Amniotic stem cell (primary cell): ENCODE measurements around the gene AFAP1L1.
"Not testable (repeated sequence)": the region's sequence is repeated elsewhere in the genome, so short reads cannot be mapped to it uniquely, and the experiment has no call there.

Source experiments
- DNase-seq: peaks from one replicate; lab custom pipeline; 2025; lab: John Stamatoyannopoulos, UW

The AFAP1L1 gene

DNA sequence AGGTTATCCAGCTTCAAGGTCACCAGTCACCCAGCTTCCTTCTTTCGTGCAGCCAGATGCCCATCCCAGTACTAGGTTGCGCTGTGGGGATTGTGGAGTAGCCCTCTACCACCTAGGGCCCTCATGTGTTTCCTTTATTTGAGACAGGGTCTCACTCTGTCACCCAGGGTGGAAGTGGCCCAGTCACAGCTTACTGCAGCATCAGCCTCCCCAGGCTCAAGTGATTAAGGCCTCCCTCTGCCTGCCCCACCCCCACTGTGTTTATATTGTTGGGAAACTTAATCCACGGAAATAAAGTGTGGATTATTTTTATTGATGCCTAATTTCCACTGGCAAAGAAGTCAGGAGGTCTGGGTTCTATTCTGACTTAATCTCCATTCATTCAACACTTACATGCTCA lies 103.1 kb downstream of the AFAP1L1 start:
- DNase-seq: no peak

DNA sequence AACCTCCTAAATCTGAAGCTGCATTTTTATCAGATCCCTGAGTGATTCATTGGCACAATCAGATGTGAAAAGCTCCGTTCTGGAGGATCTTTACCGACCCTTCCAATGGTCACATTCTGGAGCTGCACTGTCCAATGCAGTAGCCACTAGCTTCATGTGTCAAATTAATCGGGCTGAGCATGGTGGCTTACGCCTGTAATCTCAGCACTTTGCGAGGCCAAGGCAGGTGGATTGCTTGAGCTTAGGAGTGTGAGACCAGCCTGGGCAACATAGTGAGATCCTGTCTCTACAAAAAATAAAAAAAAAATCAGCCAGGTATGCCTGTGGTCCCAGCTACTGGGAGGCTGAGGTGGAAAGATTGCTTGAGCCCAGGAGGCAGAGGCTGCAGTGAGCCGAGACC lies 103.8 kb downstream of the AFAP1L1 start:
- DNase-seq: no peak

DNA sequence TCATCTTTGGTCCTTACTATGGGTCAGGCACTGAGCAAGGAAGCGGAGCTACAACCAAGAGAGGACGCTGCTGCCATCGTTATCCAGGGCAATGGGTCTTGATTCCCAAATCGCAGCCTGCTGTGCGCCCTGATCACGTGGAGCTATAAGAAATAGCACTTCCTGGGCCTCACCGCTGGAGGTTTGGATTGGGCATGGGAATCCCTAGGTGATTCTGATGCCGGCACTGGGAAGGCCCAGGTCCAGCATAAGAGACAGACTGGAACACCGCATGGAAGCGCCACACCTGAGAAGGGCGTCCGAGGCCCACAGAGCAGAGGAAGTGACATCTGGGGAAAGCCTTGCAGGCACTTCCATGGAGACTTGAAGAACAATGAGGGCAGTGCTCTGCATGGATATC lies 104.4 kb downstream of the AFAP1L1 start:
- DNase-seq: no peak

DNA sequence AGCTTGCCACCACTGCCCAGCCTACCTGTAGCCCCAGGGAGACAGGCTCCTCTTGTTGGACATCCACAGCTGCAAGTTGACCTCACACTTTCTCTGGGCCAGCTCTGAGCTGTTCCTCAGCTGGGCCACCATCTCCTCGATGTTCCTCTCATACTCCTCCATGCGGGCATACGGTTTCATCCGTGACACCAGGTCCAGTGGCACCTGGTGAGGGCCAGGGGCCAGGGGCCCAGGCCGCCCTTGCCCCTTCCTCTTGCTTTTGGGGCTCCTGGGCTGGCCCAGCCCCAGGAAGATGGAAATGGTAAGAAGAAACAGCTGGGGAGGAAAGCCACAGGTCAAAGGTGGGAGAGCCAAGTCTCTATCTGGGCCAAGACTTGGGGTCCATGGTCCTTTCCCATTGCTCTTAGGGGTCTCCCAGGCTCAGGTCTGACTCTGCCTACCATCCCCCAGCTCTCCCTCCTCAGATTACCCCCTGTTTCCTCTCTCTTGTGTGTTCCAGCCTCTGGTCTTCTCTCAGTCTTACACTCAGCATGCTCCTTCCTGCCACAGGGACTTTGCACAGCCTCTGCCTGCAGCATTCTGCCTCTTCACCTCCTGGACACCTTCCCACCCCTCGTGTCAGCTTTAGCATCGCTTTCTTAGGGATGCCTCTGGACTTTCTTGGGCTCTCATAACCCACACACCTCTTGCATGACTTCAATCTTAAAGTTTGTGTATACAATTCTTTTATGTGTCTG lies 105.2 kb downstream of the AFAP1L1 start:
- no peak for DNase-seq

DNA sequence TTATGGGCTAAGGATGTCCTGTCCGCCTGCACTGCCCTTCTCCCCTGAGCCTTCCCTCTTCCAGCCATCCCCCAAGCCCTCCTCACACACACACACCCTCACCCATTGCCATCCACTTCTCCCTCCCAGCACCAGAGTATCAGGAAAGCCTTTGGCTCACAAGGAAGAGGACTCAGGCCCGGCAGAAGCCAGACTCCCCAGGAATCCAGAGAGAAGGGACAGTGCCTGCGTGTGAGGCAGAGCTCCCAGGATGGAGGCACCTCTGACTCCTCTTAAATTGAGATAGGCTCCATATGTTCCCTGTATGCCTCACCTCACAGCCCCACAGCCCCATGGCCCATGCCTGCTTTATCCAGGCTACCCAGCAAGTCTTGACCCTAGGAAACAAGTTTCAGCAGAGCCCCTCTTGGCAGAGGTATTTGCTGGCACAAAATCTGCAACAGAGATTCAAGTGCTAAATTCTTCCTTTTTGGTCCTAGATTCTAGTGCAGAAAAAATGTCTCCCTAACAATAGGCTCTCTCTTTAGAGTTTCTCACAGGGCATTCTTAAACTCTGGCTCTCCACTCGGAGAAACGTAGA lies 106.7 kb downstream of the AFAP1L1 start:
- DNase-seq: no peak

DNA sequence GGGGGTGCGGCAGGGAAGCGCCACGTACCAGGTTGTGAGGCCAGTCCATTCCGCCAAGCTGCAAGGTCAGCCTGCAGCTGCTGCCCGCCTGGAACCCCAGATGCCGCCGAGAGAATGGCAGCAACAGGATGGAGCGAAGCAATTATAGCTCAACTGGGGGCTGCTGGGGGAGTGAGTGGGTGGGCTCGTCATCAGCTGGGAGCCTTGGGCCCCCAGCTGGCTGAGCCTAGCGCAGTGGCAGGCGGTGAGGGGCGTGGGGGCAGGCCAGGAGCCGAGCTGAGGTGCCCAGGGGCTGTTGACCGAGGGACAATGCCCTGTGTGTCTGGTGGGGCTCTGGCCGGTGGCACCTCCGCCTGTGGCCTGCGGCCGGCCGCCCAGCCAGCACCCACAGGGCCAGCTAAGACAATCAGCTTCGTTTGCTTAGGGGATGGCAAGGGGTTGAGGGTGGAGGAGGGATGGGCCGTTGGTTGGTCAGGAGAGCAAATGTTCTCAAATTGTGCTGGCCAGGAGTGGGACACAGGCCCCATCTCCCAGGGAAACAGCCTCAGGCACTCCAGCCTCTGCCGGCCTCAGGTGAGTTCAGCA lies 107.6 kb downstream of the AFAP1L1 start, which contains the start of gene IL17B:
Gene IL17B (minus strand): TSS at position 116 of the 585 bp plus-strand sequence. CDS start 67 bp downstream, at position 49.
- DNase-seq: no peak

DNA sequence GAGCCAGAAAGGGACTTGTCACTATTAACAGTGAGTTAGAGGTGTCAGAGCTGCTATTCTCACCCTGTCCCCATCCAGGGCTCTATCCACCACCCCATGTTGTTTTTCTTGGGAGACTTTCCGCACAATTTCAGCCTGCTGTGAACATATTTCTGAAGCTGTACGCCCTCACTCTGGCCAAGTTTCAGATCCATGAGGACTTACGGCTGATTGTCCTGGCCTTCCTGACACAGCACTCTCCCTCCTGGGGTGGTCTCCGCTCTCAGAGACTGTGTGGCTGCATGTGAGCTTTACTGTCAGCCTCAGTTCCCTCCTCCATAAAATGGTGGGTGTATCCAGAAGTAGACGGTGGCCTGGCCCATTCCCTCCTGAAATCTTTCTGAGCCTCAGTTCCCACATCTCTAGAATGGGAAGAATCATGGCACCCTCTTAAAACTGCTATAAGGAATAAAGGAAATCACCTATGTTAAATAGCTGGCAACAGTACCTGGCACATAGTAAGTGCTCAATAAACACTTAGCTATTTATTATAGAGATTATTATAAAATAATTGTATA lies 108.2 kb downstream of the AFAP1L1 start:
- no peak for DNase-seq

DNA sequence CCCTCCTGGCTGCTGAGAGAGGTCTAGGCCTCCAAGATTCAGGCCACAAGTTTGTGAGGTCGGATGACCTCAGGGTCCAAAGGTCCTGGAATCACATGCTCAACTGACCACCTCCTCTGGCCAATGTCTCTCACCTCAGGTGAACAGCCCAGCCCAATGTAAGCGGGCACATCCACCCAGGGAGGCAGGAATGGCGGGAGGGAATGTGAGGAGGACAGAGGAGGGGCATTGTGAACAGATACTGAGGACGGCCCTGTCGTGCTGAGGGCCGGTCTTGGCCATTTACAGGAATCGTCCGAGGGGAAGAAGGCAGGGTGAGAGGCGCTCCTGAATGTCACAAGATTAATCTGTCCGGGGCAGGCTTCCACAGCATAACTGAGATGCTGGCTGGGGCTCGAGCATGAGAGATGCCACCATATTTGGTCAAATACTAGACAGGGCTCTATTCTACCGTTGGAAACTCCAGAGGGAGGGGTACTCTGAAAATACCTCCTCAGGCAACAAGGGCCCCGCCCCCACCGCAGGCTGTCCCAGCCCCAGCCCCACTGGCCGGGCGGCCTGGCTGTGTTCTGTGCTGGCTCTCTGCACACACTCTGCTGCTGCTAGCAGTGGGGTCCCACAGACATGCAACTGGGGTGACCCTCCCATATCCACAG lies 108.9 kb downstream of the AFAP1L1 start:
- DNase-seq: no peak

DNA sequence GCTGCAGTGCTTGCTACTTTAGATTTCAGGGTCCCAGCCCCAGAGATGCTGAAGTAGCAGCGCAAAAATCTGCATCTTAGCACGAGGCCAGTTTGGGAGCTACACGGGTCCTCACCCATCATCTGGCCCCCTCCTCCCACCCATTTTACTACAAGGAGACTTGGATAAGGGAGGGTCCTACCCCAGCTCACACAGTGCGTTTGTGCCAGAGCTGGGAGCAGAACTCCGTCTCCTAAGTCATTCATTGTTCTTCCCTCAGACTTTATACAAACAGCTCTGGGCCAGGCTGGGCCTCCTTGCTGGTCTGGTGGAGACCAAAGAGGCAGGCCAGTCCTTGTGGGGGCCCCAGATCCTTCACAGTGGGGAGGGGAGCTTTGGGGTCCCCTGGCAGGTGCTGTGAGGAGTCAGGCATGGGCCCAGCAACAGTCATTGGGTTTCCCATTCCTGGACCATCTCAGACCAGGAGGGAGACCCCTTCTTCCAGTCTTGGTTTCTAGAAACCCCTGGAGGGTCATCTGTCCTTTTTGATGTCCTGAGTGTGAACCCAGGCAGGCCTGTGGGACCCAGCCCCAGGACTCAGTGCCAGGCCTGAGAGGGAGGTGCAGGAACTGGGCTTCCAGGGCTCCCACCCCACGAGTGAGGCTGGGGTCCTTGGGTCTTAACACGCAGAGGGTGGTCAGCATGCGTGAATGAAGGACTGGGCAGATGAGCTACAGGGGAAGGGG lies 109.8 kb downstream of the AFAP1L1 start:
- DNase-seq: no peak

DNA sequence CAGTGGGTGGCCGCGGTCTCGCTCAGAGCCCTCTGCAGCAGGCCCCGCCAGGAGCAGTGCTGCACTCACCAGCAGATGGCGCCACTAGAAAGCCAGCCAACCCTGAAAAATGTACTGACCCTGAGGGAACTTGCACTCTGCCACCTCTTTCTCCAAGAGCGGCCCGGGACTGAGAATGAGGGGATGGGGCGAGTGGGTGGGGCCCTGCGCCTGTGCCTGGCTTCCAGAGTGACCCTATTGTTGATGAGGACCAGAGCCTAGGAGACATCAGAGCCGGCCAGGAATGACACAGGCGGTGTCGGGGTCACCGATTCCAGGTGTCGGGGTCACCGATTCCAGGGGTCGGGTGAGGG lies 110.3 kb downstream of the AFAP1L1 start:
- DNase-seq: no peak

DNA sequence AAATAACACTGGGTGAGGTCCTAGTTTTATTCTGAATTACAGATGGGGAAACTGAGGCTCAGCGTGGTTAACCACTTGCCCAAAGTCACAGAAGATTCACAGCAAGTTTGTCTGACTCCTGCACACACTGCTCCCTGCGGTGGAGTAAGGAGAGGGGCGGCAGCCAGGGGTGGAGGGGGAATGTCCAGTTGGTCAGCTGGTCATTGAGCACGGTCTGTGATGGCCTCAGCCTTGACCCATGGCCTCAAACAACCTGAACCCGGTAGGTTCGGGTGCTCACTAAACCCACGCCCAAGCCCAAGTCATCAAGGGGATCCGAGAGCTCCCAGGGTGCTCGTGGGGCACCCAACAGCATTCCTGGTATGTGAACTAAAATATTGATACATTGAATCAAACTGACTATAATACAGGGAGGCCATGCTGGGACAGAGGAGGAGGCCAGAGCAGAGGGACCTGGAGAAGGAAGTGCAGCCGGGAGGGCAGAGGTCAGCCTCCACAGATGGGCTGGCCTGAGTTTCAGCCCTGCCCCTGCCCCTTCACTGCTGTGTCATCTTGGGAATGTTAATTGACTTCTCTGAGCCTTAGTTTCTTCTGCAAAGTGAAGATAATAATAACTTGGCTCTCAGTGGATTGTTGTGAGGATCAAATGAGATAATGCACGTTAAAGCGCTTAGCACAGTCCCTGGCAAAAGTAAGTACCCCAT lies 111.0 kb downstream of the AFAP1L1 start:
- no peak for DNase-seq

DNA sequence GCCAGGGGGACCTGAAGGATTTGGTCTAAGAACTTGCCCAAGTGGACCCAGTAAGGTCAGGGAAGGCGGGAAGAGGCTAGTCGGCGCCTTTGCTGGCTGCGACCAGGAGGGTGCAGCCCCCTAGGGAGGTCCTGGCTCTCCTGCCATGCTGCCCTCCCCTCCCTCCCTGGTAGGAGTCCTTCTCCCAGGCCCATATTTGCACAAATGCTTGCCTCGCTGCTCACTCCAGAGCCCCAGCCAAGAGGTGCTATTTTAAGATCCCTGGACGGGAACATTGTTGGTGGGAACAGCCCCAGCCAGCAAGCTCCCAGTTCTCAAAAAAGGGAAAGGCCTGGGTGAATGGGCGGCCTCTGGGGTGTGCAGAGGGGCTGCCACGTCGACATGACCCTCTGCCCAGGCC lies 111.7 kb downstream of the AFAP1L1 start:
- DNase-seq: no peak

DNA sequence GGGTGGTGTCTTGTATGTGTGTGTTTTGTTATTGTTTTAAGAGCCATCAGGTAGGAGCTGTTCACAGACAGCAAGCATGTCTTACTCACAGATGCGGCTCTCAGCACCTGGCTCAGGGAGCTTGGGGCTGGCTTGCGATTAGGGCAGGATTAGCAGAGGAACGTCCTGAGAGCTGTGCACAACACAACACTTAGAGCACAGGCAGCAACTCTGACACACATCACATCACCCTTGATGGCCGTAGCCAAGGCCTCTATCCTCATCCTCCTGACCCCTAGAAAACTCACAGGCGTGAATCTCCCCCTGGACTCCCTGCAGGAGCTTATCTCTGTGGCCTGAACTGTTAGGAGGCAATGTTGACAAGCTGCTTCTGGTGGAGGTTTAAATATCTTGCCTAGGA lies 114.5 kb downstream of the AFAP1L1 start:
- DNase-seq: no peak

DNA sequence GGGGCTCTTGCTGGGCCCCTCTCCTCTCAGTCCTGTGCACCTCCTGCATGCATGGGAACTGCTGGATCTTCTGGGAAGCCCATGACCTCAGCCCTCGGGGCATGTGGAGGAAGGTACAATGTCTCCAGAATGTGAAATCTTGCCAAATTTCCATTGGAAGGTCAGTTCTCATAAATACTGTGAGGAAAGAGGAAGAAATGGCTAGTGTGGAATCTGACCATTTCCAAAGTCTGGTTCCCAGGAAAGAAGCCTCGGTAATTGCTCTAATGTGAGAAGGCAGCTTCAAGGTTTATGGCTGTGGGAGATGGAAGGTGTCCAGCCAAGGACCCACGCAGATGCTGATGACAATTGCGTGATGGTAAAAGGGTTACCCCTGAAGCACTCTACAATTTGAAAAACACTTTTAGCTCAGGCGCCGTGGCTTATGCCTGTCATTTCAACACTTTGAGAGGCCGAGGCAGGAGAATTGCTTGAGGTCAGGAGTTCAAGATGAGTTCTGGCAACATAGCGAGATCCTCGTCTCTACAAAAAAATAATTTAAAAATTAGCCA lies 115.5 kb downstream of the AFAP1L1 start:
- DNase-seq: no peak

DNA sequence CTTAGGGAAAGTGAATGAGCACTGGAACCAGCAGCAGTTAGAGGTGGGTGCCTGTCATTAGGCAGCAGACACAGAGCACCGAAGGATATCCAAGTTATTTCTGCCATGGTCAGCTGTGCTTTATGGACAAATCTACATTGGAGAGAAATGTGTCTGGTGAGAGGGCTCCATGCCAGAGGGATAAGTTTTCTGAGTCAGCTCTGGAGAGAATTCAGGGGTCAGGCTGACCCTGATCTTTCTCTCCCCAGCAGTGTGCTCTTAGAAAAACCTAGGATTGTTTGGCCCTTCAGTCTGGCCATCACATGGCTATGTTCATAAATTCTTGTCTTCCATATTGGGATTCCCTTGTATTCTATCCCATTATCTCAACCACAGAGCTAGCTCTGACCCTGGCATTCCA lies 116.3 kb downstream of the AFAP1L1 start:
- no peak for DNase-seq

DNA sequence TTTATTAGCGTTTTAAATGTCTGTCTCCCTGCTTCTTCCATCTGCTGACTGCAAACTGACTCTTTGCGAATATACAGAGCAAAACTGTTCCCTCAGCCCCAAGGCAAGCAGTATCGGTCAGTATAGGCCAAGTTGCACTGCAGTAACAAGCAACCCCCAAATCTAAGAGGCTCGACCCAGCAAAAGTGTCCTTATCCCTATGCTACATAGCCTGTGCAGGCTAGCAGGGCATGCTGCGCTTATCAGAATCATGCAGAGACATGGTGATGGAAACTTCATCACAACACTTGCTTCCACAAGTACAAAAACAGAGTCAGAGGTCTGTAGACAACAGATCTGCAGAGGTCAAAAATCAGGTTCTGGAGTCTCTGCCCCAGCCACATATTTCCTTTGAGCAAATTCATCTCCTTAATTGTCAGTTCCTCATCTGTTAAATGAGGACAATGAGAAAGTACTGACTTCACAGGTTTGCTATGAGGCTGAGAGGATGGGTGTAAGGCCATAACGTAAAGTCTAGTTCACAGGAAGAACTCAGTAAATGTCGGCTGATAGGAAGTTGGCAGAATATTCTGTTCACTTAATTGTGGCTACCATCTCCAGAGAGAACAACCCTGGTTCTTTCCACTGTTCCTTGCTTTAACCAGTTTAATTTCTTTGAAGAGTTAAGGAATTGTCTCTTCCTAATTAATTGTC lies 117.0 kb downstream of the AFAP1L1 start:
- DNase-seq: no peak

DNA sequence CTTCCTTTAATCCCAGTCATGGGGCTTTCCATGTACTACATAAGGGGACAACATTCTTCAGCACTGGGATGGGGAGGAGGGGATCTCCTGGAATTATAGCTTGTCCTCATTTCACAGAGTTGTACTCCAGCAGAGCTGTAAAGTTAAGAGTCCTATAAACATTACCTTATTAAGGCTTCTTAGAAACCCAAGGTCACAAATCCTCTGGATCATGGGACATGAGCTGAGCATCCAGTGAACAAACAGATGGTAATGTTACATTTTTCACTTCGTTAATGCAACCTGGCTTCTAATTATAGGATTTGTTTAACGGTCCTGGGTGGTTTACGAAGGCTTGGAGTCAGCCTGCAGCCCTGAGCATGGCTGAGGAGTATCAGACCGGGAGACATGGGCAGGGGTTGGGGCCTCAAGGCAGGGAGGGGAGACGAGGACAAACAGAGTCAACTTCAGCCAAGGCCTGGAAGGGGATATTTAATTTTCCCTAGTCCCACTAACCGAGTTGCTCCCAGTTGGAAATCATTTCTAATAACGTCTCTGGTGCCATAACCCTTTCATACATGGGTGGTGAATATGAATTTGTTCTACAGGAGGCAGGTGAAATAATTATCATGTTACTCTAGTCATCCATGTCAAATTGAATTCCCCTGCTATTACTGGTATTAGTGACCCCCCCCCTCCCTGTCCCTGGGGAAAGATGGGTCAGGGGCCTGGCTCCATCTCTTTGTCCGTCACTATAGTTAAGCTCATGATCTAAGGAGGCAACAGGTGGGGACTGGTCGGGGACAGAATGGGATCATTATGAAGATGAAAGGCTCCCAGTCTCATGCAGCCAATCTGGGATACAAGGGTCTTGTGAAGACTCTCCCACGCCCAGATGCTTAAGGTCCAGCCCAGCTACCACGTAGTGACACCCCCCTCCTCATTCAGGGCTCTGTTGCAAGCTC lies 118.2 kb downstream of the AFAP1L1 start:
- DNase-seq: no peak

DNA sequence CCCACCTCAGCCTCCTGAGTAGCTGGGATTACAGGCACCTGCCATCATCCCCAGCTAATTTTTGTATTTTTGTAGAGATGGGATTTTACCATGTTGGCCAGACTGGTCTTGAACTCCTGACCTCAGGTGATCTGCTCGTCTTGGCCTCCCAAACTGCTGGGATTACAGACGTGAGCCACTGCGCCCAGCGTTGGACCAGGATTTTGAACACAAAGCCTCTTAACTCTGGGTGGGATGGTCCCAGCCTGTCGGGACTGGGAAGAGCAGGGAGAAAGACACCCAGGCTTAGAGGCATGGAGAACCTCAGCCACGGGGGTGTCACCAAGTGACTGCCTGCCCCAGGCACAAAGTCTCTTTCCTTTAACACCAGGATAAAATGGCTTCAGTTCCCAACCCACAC lies 119.4 kb downstream of the AFAP1L1 start:
- not testable (repeated sequence) for DNase-seq
